H1 (cell line): Measurements from ENCODE around the gene SPATS2. TPM values are rescaled to one million over a fixed set of nuclear protein-coding genes. Genes with fewer than 3 reads are reported as not detected.

Source experiments
- RNF2 ChIP-seq: fragments of 200-900, 300-1000 bp; sonication (generic); IDR thresholded peaks from 2 replicates; pipeline ENCODE4 v1.7.1; 2016; ENCODE audit warnings: borderline replicate concordance, low read depth, mild to moderate bottlenecking, antibody characterized with exemption, low read length; ENCODE audit not compliant: poor library complexity, severe bottlenecking; ENCODE audit errors: missing control alignments
- polyA plus RNA-seq, 7 experiments: library from polyadenylated mRNA; depleted of rRNA in 3 of 7; stranded (reverse) in 5 of 7; unstranded in 2 of 7; fragments of >200 nt in 5 of 7; fragments of 200-250 nt in 2 of 7; gene quantifications; 1 replicate in 5 of 7; 2 replicates in 1 of 7; 4 replicates in 1 of 7; pipeline versions ENCODE4 v1.2.1 to v1.2.3, GENCODE V29; 2011 to 2013; ENCODE audit warnings: missing spikeins in 2 of 7, mixed read lengths in 2 of 7
- total RNA-seq: library from RNA; stranded (reverse); fragmentation: NEBNext Ultra II Directional; extraction: Animal tissue kit (Norgen Biotek cat#: 25700); gene quantifications from 2 replicates; pipeline ENCODE4 v1.2.1, GENCODE V29; 2021
- TF ChIP-seq, protein P1 (sequence below): IDR thresholded peaks from 2 replicates; pipeline ENCODE4 v1.6.1; 2012; ENCODE audit warnings: inconsistent platforms

SPATS2 gene
- total and polyA plus RNA-seq, 2 of the 8 experiments (the other 6 are each of a cell fraction or from before 2014, with no cell fraction given), result 19.2 to 24.5 TPM

DNA sequence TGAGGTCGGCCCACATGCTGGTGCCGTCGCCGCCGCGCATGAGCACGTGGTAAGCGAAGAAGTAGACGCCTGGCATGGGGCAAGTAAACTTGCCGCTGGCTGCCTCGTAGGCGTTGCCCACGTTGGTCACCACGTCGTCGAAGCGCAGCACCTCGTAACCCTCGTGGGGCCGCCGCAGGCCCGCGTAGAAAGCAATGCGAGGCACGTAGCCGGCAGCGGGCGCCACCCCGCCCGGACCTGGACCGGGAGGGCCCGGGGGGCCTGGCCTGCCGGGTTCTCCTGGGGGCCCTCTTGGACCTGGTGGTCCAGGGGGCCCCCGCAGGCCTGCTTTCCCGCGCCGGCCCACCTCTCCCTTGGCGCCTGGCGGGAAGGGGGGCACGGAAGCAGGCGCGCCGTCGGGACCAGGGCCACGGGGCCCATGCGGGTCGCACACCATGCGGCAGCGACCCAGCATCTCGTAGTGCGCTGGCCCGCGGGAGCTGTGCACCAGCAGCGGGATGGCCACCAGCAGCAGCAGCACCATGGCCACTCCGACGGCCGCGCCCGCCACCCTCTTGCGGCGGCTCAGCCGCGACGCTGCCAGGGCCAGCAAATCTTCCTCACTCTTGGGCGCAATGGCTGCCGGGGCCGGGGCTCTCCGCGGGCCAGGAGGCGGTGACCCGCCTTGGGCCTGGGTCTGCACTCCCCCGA is 31.2 kb upstream of the SPATS2 start (continued):
- peak; percentile 24 for TF ChIP-seq RNF2
- TF ChIP-seq, protein P1, sequence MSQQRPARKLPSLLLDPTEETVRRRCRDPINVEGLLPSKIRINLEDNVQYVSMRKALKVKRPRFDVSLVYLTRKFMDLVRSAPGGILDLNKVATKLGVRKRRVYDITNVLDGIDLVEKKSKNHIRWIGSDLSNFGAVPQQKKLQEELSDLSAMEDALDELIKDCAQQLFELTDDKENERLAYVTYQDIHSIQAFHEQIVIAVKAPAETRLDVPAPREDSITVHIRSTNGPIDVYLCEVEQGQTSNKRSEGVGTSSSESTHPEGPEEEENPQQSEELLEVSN, result peak; percentile 97
